ENCODE results near the gene ARPC4. TPM values are rescaled to one million over a fixed set of nuclear protein-coding genes. Genes with fewer than 3 reads are reported as not detected.
"Not testable (repeated sequence)": the region's sequence is repeated elsewhere in the genome, so short reads cannot be mapped to it uniquely, and the experiment has no call there.

The ARPC4 gene
- total and polyA plus RNA-seq, 5 donors from 2014 or later, result 203 to 384 (median 305) TPM

- ATAC-seq (ENCODE audit: low read depth in 2 of 2) (no peak), DNase-seq (no peak)
- Mint-ChIP-seq H3K27ac (no peak overlapping the region), H3K4me1 (peaks cover 0 to 36% (median 23%) of the 10 kb centered on the region in 4 donors), H3K4me3 (no peak overlapping the region), H3K9me3 (peaks cover 0 to 2% (median 0%) of the 10 kb centered on the region in 7 donors), H3K36me3 (peaks cover 11% of the 10 kb centered on the region), H3K27me3 (peaks cover 2% of the 10 kb centered on the region)
- H3K27ac ChIP-seq (ENCODE audit: insufficient read depth, low read length, poor library complexity, severe bottlenecking), result no peak overlapping the region
- no peaks in the 10 kb centered on the region for H3K36me3 ChIP-seq (ENCODE audit: control insufficient read depth, insufficient read depth, low read length)
- no peaks in the 10 kb centered on the region for H3K9me3 ChIP-seq (ENCODE audit: control insufficient read depth in 2 of 2, low read length in 2 of 2)
- H3K27me3 ChIP-seq (ENCODE audit: control insufficient read depth, insufficient read depth, low read length), result no peaks in the 10 kb centered on the region
- peaks cover 18% of the 10 kb centered on the region for H3K4me1 ChIP-seq (ENCODE audit: control insufficient read depth, insufficient read depth, low read length, poor library complexity, severe bottlenecking)
- H3K4me3 ChIP-seq (ENCODE audit: low read depth, low read length), result no peak overlapping the region
Observed at GRCh38 chr3:9765865-9766264, 27.0 kb upstream of the ARPC4 start.

DNA sequence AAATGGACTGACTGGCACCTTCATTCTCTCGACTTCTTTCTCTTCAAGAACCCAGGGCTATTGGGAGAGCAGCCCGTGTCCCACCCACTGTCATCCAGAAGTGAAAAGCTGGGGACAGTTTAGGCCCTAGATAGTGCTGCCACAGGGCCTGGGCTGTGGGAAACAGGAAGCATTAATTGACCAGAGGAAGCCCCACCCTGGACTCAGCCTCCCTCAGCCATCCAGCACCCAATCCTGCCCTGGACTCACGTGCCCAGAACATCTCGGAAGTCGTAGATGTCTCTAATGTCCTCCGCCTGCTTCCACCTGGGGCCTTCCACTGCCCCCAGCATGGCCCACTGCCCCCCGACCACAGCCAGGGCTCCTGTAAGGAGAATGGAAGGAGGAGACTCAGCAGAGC, 25.5 kb upstream of the ARPC4 start:
- H3K9me3 Mint-ChIP-seq, result peaks cover 0 to 2% (median 0%) of the 10 kb centered on the region in 7 donors
- no peaks in the 10 kb centered on the region for H3K9me3 ChIP-seq (ENCODE audit: control insufficient read depth in 2 of 2, low read length in 2 of 2)
- peak overlapping the region in 2 of 4 donors; percentile 27 to 28 for H3K4me3 Mint-ChIP-seq
- DNase-seq (no peak), ATAC-seq (ENCODE audit: low read depth in 2 of 2) (no peak)
- no peaks in the 10 kb centered on the region for H3K27me3 ChIP-seq (ENCODE audit: control insufficient read depth, insufficient read depth, low read length)
- peaks cover 18% of the 10 kb centered on the region for H3K4me1 ChIP-seq (ENCODE audit: control insufficient read depth, insufficient read depth, low read length, poor library complexity, severe bottlenecking)
- no peak overlapping the region for H3K4me3 ChIP-seq (ENCODE audit: low read depth, low read length)
- peaks cover 0 to 35% (median 21%) of the 10 kb centered on the region in 4 donors for H3K4me1 Mint-ChIP-seq
- peaks cover 5% of the 10 kb centered on the region for H3K27me3 Mint-ChIP-seq
- H3K27ac ChIP-seq (ENCODE audit: insufficient read depth, low read length, poor library complexity, severe bottlenecking), result no peak overlapping the region
- peaks cover 8% of the 10 kb centered on the region for H3K36me3 Mint-ChIP-seq
- H3K36me3 ChIP-seq (ENCODE audit: control insufficient read depth, insufficient read depth, low read length), result no peaks in the 10 kb centered on the region
- peak overlapping the region in 2 of 3 donors; percentile 78 to 85 for H3K27ac Mint-ChIP-seq

DNA sequence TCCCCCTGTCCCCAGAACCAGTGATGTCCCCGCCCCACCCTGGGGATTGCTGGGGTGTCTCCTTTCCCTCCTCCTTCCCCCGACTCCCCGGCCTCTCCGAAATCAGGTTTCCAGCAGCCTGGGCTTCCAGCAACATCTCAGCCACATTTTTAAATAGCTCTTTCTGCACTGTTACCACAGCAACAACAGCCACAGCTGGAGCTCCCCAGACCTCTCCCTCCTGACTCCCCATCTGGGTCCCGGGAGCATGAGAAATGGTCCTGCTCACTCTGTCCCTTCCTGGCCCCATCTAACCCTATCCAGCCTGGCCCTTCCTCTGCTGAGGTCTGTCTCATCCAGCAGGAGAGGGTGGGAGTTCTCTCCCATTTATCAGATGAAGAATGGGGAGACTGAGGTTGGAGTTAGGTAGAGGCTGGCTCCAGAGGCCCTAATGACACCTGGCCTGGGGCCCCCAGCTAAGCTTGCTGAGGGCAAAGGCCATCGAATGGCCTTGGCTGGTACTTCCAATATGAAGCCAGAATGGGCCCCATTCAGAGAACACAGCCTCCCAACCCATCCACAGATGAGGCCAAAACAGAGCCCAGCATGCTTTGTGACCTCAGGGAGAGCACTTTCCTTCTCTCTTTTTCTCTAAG, 24.6 kb upstream of the ARPC4 start:
- ATAC-seq (ENCODE audit: low read depth in 2 of 2), result no peak
- H3K4me1 ChIP-seq (ENCODE audit: control insufficient read depth, insufficient read depth, low read length, poor library complexity, severe bottlenecking), result peaks cover 18% of the 10 kb centered on the region
- peaks cover 8% of the 10 kb centered on the region for H3K36me3 Mint-ChIP-seq
- H3K4me1 Mint-ChIP-seq, result peaks cover 0 to 35% (median 21%) of the 10 kb centered on the region in 4 donors
- no peak overlapping the region for H3K27ac ChIP-seq (ENCODE audit: insufficient read depth, low read length, poor library complexity, severe bottlenecking)
- H3K27ac Mint-ChIP-seq, result peak overlapping the region in 2 of 3 donors; percentile 76 to 87
- no peak for DNase-seq
- H3K27me3 Mint-ChIP-seq, result peaks cover 5% of the 10 kb centered on the region
- no peak overlapping the region for H3K4me3 ChIP-seq (ENCODE audit: low read depth, low read length)
- H3K36me3 ChIP-seq (ENCODE audit: control insufficient read depth, insufficient read depth, low read length), result no peaks in the 10 kb centered on the region
- H3K27me3 ChIP-seq (ENCODE audit: control insufficient read depth, insufficient read depth, low read length), result no peaks in the 10 kb centered on the region
- H3K4me3 Mint-ChIP-seq, result peak overlapping the region in 2 of 4 donors; percentile 47 to 84
- peaks cover 0 to 2% (median 0%) of the 10 kb centered on the region in 7 donors for H3K9me3 Mint-ChIP-seq
- no peaks in the 10 kb centered on the region for H3K9me3 ChIP-seq (ENCODE audit: control insufficient read depth in 2 of 2, low read length in 2 of 2)

DNA sequence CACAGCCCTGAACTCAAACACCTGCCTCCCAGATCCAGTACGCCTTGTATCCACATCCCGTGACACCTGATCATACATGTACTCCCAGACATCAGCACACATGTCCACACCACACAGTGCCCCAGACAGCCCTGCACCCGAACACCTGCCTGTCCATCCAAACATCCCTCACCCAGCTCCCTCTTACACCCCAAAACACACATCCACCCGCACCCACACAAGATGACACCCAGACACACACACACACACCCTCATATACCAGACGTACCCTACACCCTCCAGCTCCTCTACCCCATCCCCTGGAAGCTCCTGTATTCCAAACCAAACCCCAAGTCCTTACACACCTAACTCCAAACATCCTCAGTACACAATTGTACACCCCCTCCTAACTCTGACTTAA, 23.9 kb upstream of the ARPC4 start:
- Histone ChIP-seq H3K9me3 (ENCODE audit: control insufficient read depth in 2 of 2, low read length in 2 of 2) (no peaks in the 10 kb centered on the region), H3K4me3 (ENCODE audit: low read depth, low read length) (peak overlapping the region; percentile 51), H3K4me1 (ENCODE audit: control insufficient read depth, insufficient read depth, low read length, poor library complexity, severe bottlenecking) (peaks cover 18% of the 10 kb centered on the region), H3K27me3 (ENCODE audit: control insufficient read depth, insufficient read depth, low read length) (no peaks in the 10 kb centered on the region), H3K36me3 (ENCODE audit: control insufficient read depth, insufficient read depth, low read length) (no peaks in the 10 kb centered on the region), H3K27ac (ENCODE audit: insufficient read depth, low read length, poor library complexity, severe bottlenecking) (no peak overlapping the region)
- H3K4me1 Mint-ChIP-seq, result peaks cover 0 to 35% (median 21%) of the 10 kb centered on the region in 4 donors
- peaks cover 11% of the 10 kb centered on the region for H3K36me3 Mint-ChIP-seq
- ATAC-seq (ENCODE audit: low read depth in 2 of 2) (no peak), DNase-seq (no peak)
- peak overlapping the region; percentile 76 to 84 (median 80) for H3K4me3 Mint-ChIP-seq
- peaks cover 0 to 2% (median 0%) of the 10 kb centered on the region in 7 donors for H3K9me3 Mint-ChIP-seq
- peaks cover 5% of the 10 kb centered on the region for H3K27me3 Mint-ChIP-seq
- H3K27ac Mint-ChIP-seq, result peak overlapping the region; percentile 76 to 92 (median 87)

- ATAC-seq (ENCODE audit: low read depth in 2 of 2), result peak; percentile 90
- Mint-ChIP-seq H3K4me3 (peak within 1 kb of the TSS; percentile 76 to 84 (median 80)), H3K9me3 (peaks cover 0 to 2% (median 0%) of the 10 kb centered on the region in 7 donors), H3K27ac (peak within 1 kb of the TSS; percentile 76 to 92 (median 87)), H3K4me1 (peaks cover 0 to 35% (median 21%) of the 10 kb centered on the region in 4 donors), H3K36me3 (peaks cover 11% of the 10 kb centered on the region), H3K27me3 (peaks cover 5% of the 10 kb centered on the region)
- DNase-seq, result peak; percentile 23 to 63 (median 42)
- peaks cover 18% of the 10 kb centered on the region for H3K4me1 ChIP-seq (ENCODE audit: control insufficient read depth, insufficient read depth, low read length, poor library complexity, severe bottlenecking)
- H3K4me3 ChIP-seq (ENCODE audit: low read depth, low read length), result peak within 1 kb of the TSS; percentile 61
- no peak within 1 kb of the TSS for H3K27ac ChIP-seq (ENCODE audit: insufficient read depth, low read length, poor library complexity, severe bottlenecking)
- H3K36me3 ChIP-seq (ENCODE audit: control insufficient read depth, insufficient read depth, low read length), result no peaks in the 10 kb centered on the region
- H3K9me3 ChIP-seq (ENCODE audit: control insufficient read depth in 2 of 2, low read length in 2 of 2), result no peaks in the 10 kb centered on the region
- no peaks in the 10 kb centered on the region for H3K27me3 ChIP-seq (ENCODE audit: control insufficient read depth, insufficient read depth, low read length)
Observed at GRCh38 chr3:9769426-9770275, 23.2 kb upstream of the ARPC4 start, which contains the start of gene CAMK1. Gene CAMK1 (minus strand): TSS chr3:9769947. CDS start chr3:9767749, 2,198 bp downstream.

DNA sequence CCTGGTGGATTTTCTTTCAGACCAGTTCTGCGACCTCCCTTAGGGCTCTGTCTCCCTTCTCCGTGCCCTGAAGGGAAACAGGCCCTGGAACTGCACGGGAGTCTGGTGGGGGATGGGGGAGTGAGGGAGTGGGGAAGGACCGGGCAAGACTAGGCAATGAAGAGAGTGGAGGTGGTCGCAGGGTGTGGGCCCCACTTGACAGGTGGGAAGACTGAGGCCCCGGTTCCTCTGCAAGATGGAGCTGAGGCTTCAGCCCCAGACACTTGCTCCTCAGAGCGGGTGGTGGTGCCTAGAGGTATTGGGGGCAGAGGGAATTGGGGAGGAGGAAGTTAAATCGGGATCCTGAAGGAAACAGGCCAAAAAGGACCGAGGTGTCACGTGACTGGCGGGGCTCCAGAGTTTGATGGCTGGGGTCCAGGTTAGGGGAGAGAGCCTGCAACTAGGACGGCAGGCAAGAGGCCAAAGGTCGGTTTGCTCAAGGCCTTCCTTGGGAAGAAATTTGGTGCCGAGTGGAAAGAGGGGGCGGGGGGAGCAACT, 22.5 kb upstream of the ARPC4 start:
- Mint-ChIP-seq H3K27ac (no peak overlapping the region), H3K4me3 (peak overlapping the region; percentile 38 to 82 (median 56)), H3K9me3 (peaks cover 0 to 2% (median 0%) of the 10 kb centered on the region in 7 donors), H3K27me3 (peaks cover 5% of the 10 kb centered on the region), H3K4me1 (peaks cover 0 to 35% (median 23%) of the 10 kb centered on the region in 4 donors), H3K36me3 (peaks cover 7% of the 10 kb centered on the region)
- DNase-seq, result no peak
- no peak overlapping the region for H3K27ac ChIP-seq (ENCODE audit: insufficient read depth, low read length, poor library complexity, severe bottlenecking)
- no peaks in the 10 kb centered on the region for H3K9me3 ChIP-seq (ENCODE audit: control insufficient read depth in 2 of 2, low read length in 2 of 2)
- peak overlapping the region; percentile 61 for H3K4me3 ChIP-seq (ENCODE audit: low read depth, low read length)
- H3K4me1 ChIP-seq (ENCODE audit: control insufficient read depth, insufficient read depth, low read length, poor library complexity, severe bottlenecking), result peaks cover 18% of the 10 kb centered on the region
- ATAC-seq (ENCODE audit: low read depth in 2 of 2), result no peak
- no peaks in the 10 kb centered on the region for H3K27me3 ChIP-seq (ENCODE audit: control insufficient read depth, insufficient read depth, low read length)
- H3K36me3 ChIP-seq (ENCODE audit: control insufficient read depth, insufficient read depth, low read length), result no peaks in the 10 kb centered on the region

- H3K27ac ChIP-seq (ENCODE audit: insufficient read depth, low read length, poor library complexity, severe bottlenecking); H3K27ac Mint-ChIP-seq; DNase-seq; H3K9me3 ChIP-seq (ENCODE audit: control insufficient read depth in 2 of 2, low read length in 2 of 2); H3K27me3 ChIP-seq (ENCODE audit: control insufficient read depth, insufficient read depth, low read length); H3K27me3 Mint-ChIP-seq; H3K36me3 ChIP-seq (ENCODE audit: control insufficient read depth, insufficient read depth, low read length); H3K4me3 ChIP-seq (ENCODE audit: low read depth, low read length); H3K9me3 Mint-ChIP-seq; ATAC-seq (ENCODE audit: low read depth in 2 of 2); H3K36me3 Mint-ChIP-seq: not testable (repeated sequence)
- peaks cover 18% of the 10 kb centered on the region for H3K4me1 ChIP-seq (ENCODE audit: control insufficient read depth, insufficient read depth, low read length, poor library complexity, severe bottlenecking)
- Mint-ChIP-seq H3K4me3 (peak overlapping the region in 3 of 4 donors; percentile 24 to 73 (median 65)), H3K4me1 (peaks cover 0 to 36% (median 24%) of the 10 kb centered on the region in 4 donors)
Observed at GRCh38 chr3:9771007-9771406, 21.9 kb upstream of the ARPC4 start.
